A673 (cell line): ENCODE data around the gene KRTAP1-3.

Experiments used
- CTCF ChIP-seq: fragments of 300-800, 200-600 bp; sonication (generic); conservative IDR thresholded peaks from 2 replicates; pipeline ENCODE4 v1.5.1; 2017; ENCODE audit warnings: low read depth, mild to moderate bottlenecking, antibody characterized with exemption, low read length, moderate library complexity, mixed read lengths
- EZH2 ChIP-seq: fragments of 200-600 bp; sonication (generic); IDR thresholded peaks from 2 replicates; pipeline ENCODE4 v1.6.1; 2017; ENCODE audit warnings: borderline replicate concordance, low read depth, mild to moderate bottlenecking, mixed read lengths, antibody characterized with exemption, low read length; ENCODE audit not compliant: poor library complexity, severe bottlenecking

- TF ChIP-seq CTCF (no peak), EZH2 (no peak)
Observed at GRCh38 chr17:41048441-41048840, 13.8 kb upstream of the KRTAP1-3 start.
